Fibroblast of villous mesenchyme (primary cell): Measurements from ENCODE around the gene GABRB3. TPM values are rescaled to one million over a fixed set of nuclear protein-coding genes. Genes with fewer than 3 reads are reported as not detected.

ENCODE experiments used
- DNase-seq: peaks from one replicate; pipeline ENCODE4 v3.0.0-alpha.2; 2010; ENCODE audit warnings: low read depth
- H3K4me3 ChIP-seq: 2 replicates; pipeline ENCODE4 v1.5.1; 2011; ENCODE audit warnings: low read depth, mild to moderate bottlenecking, low read length
- total RNA-seq: library from RNA; depleted of rRNA; stranded (reverse); fragments of >200 nt; gene quantifications from 2 replicates; pipeline ENCODE4 v1.2.3, GENCODE V29; 2012
- TF ChIP-seq, protein P1 (sequence below): IDR thresholded peaks from 2 replicates; pipeline ENCODE4 v1.5.1; 2012; ENCODE audit warnings: low read depth, mild to moderate bottlenecking, low read length; ENCODE audit not compliant: insufficient read depth

The GABRB3 gene
- total RNA-seq, 1 donor = 2.2 TPM

DNA sequence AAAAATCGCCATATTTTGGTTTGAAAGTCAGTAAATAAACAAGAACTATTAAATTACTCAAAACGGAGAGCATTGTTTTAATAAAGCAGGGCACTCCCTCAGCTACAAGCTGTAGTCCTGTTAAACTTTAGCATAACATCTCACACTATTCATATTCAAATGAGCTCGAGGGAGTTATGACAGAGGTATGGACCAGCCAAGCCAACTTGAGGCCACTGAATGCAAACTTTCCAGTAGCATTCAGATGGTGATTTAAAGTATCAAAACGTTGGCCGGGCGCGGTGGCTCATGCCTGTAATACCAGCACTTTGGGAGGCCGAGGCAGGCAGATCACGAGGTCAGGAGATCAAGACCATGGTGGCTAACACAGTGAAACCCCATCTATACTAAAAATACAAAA, 132.9 kb downstream of the GABRB3 start:
- no peak overlapping the region for H3K4me3 ChIP-seq
- no peak for DNase-seq
- TF ChIP-seq, protein P1, sequence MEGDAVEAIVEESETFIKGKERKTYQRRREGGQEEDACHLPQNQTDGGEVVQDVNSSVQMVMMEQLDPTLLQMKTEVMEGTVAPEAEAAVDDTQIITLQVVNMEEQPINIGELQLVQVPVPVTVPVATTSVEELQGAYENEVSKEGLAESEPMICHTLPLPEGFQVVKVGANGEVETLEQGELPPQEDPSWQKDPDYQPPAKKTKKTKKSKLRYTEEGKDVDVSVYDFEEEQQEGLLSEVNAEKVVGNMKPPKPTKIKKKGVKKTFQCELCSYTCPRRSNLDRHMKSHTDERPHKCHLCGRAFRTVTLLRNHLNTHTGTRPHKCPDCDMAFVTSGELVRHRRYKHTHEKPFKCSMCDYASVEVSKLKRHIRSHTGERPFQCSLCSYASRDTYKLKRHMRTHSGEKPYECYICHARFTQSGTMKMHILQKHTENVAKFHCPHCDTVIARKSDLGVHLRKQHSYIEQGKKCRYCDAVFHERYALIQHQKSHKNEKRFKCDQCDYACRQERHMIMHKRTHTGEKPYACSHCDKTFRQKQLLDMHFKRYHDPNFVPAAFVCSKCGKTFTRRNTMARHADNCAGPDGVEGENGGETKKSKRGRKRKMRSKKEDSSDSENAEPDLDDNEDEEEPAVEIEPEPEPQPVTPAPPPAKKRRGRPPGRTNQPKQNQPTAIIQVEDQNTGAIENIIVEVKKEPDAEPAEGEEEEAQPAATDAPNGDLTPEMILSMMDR = no peak

DNA sequence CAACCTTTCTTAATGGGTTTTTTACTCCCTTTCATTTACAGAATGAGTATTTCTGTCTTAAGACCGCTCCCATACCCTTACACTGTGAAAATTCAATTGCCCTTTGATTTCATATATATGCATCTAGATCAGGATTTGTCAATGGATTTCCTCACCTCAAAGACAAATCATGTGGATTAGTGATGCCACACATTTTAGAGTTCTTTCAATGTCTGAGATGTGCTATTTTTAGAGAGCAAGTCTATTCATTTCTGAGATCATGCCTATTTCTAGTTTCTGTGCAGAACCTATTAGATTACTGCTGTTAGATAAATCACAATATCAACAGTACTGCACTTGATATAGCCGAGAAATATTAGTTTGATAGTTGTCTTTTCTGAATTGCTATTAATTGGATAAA, 137.3 kb downstream of the GABRB3 start:
- TF ChIP-seq, protein P1 = no peak
- no peak for DNase-seq
- no peak overlapping the region for H3K4me3 ChIP-seq

DNA sequence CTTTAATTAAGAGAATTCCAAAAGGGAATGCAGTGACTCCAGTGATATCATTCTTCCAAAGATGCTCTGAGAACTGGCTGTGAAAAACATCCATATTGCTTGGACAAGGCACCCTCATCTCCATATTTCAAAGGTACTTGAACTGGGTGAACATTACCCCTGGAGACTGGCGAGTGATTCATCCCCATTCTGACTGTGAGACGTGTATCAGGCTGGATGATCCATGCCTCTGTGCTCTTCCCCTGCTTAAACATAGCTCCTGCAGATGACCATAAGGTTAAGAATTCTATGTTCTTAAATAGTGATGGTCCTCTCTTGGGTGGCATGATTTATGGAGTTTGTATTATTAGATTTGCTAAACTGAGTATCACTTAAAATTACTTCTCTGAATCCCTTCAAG, 137.8 kb downstream of the GABRB3 start:
- DNase-seq = no peak
- TF ChIP-seq, protein P1 = no peak
- no peak overlapping the region for H3K4me3 ChIP-seq

GRCh38 chr15:26634319-26634718, 138.5 kb downstream of the GABRB3 start:
- no peak for DNase-seq
- H3K4me3 ChIP-seq = no peak overlapping the region
- TF ChIP-seq, protein P1 = no peak

DNA sequence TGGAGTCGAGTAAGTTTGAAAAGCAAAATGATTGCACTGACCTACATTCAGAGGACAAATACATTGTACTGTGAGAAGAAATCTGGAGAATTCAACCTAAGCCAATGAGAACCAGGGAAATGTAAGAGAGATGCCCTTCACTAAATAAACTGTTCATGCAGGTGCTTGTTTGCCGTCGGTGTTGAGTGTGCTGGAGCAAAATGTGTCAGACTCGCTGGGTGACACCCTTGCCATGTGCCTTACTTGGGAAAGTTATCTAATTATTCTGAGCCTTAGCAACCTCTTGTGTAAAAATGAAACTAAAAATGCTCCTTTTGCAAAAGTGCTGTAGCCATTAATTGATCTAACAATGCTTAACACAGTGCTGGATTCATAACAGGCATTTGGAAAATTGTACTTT, 140.4 kb downstream of the GABRB3 start:
- no peak overlapping the region for H3K4me3 ChIP-seq
- TF ChIP-seq, protein P1 = no peak
- DNase-seq = no peak

- H3K4me3 ChIP-seq = no peak overlapping the region
- TF ChIP-seq, protein P1 = no peak
- no peak for DNase-seq
These were observed 141.0 kb downstream of the GABRB3 start for GRCh38 chr15:26631894-26632293.

DNA sequence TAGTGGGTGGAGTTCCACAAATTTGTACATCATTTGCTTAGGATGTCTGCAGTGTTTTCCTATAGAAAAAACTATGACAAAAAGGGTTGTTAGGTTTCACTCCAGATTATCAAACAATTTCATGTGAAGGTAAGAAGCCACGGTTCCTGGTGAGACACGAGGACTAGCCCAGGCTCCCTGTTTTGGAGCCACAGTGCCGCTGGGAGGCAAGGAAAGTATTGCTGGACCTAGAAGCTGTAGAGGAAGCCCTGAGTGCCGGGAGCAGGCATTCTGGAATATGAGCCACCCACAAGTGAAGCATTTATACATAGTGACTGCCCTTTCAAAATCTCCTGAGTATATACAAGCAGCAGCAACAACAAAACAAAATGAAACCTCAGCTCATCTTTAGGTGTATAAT, 142.0 kb downstream of the GABRB3 start:
- no peak for DNase-seq
- TF ChIP-seq, protein P1 = no peak
- H3K4me3 ChIP-seq = no peak overlapping the region
